ENCODE results near the gene CCDC13. TPM values are rescaled to one million over a fixed set of nuclear protein-coding genes. Genes with fewer than 3 reads are reported as not detected.

CCDC13 gene
- total RNA-seq, 2 donors from 2014 or later: 2.0 to 2.3 TPM

- ATAC-seq (peak; percentile 51), DNase-seq (no peak)
- intact Hi-C loops (cut with DNase I, micrococcal nuclease): no loop called here
Observed at GRCh38 chr3:42762046-42762724, 10.9 kb downstream of the CCDC13 start.

- intact Hi-C loops (cut with DNase I, micrococcal nuclease): no loop called here
- no peak for ATAC-seq
Observed at GRCh38 chr3:42758126-42758525, 14.9 kb downstream of the CCDC13 start.

GRCh38 chr3:42756681-42757213 lies 16.3 kb downstream of the CCDC13 start:
- DNase-seq: no peak
- intact Hi-C loops (cut with DNase I, micrococcal nuclease): no loop called here
- ATAC-seq: no peak

More at GRCh38 chr3:42758126-42758525, 14.9 kb downstream of the CCDC13 start:
- DNase-seq: no peak

GRCh38 chr3:42755681-42756578 lies 17.1 kb downstream of the CCDC13 start:
- ATAC-seq (peak; percentile 91), DNase-seq (no peak)
- intact Hi-C loops (cut with DNase I, micrococcal nuclease): no loop called here

- intact Hi-C loops (cut with DNase I, micrococcal nuclease): no loop called here
- ATAC-seq: no peak
Observed at GRCh38 chr3:42753757-42754156, 19.3 kb downstream of the CCDC13 start.

GRCh38 chr3:42752961-42753360 lies 20.1 kb downstream of the CCDC13 start:
- ATAC-seq (no peak), DNase-seq (peak in 1 of 2 donors; percentile 0)
- intact Hi-C loops (cut with DNase I, micrococcal nuclease): no loop called here

More at GRCh38 chr3:42753757-42754156, 19.3 kb downstream of the CCDC13 start:
- DNase-seq: peak in 1 of 2 donors; percentile 10

GRCh38 chr3:42752441-42752840 lies 20.6 kb downstream of the CCDC13 start:
- DNase-seq (no peak), ATAC-seq (no peak)
- intact Hi-C loops (cut with DNase I, micrococcal nuclease): no loop called here

GRCh38 chr3:42751609-42752008 lies 21.4 kb downstream of the CCDC13 start:
- DNase-seq (peak in 1 of 2 donors; percentile 18), ATAC-seq (no peak)
- intact Hi-C loops (cut with DNase I, micrococcal nuclease): no loop called here

GRCh38 chr3:42750834-42751233 lies 22.2 kb downstream of the CCDC13 start:
- intact Hi-C loops (cut with DNase I, micrococcal nuclease): no loop called here
- ATAC-seq: no peak
- peak in 1 of 2 donors; percentile 8 for DNase-seq

GRCh38 chr3:42749753-42750231 lies 23.3 kb downstream of the CCDC13 start:
- intact Hi-C loops (cut with DNase I, micrococcal nuclease): loop anchor here in 1 of 2 donors (10.0 kb wide), 1 partner anchor 145 kb away; the partner anchor contains the start of gene NKTR
- DNase-seq: peak in 1 of 2 donors; percentile 25

GRCh38 chr3:42749025-42749752 lies 23.9 kb downstream of the CCDC13 start:
- no peak for ATAC-seq
- DNase-seq: peak in 1 of 2 donors; percentile 34
- intact Hi-C loops (cut with DNase I, micrococcal nuclease): loop anchor here in 1 of 2 donors (10.0 kb wide), 1 partner anchor 144 kb away; the partner anchor contains the start of gene NKTR

More at GRCh38 chr3:42749753-42750231, 23.3 kb downstream of the CCDC13 start:
- ATAC-seq: no peak

GRCh38 chr3:42747581-42747980 lies 25.5 kb downstream of the CCDC13 start:
- DNase-seq: no peak
- intact Hi-C loops (cut with DNase I, micrococcal nuclease): loop anchor here in 1 of 2 donors (10.0 kb wide), 1 partner anchor 143 kb away; the partner anchor contains the start of gene NKTR
- ATAC-seq: peak; percentile 26

- intact Hi-C loops (cut with DNase I, micrococcal nuclease): loop anchor here in 1 of 2 donors (10.0 kb wide), 1 partner anchor 142 kb away; the partner anchor contains the start of gene NKTR
- ATAC-seq (no peak), DNase-seq (no peak)
Observed at GRCh38 chr3:42746455-42747450, 26.3 kb downstream of the CCDC13 start.

GRCh38 chr3:42745776-42746454 lies 27.1 kb downstream of the CCDC13 start:
- ATAC-seq: no peak
- intact Hi-C loops (cut with DNase I, micrococcal nuclease): loop anchor here in 1 of 2 donors (10.0 kb wide), 1 partner anchor 141 kb away; the partner anchor contains the start of gene NKTR
- no peak for DNase-seq

- intact Hi-C loops (cut with DNase I, micrococcal nuclease): loop anchor here in 1 of 2 donors (10.0 kb wide), 1 partner anchor 141 kb away; the partner anchor contains the start of gene NKTR
- ATAC-seq: no peak
- no peak for DNase-seq
Observed at GRCh38 chr3:42745291-42745745, 27.7 kb downstream of the CCDC13 start.

All from left colon (tissue), 2 donors.